Neural progenitor cell (in vitro differentiated cells): ENCODE measurements around the gene RRAS. TPM values are rescaled to one million over a fixed set of nuclear protein-coding genes. Genes with fewer than 3 reads are reported as not detected.

Experiments used
- DNase-seq: peaks from one replicate; pipeline ENCODE4 v3.0.0-alpha.2; 2016; ENCODE audit warnings: low spot score
- H2AFZ ChIP-seq: fragments of 200-600 bp; sonication (generic); replicated peaks from 2 replicates; pipeline ENCODE4 v1.6.1; 2016; ENCODE audit warnings: antibody characterized with exemption
- H3F3A ChIP-seq: fragments of 200-600 bp; sonication (generic); 2 replicates; pipeline ENCODE4 v1.6.1; 2016; ENCODE audit warnings: antibody characterized with exemption, low read depth
- H3K27ac ChIP-seq: fragments of 200-600 bp; sonication (generic); 2 replicates; pipeline ENCODE4 v1.5.1; 2016; ENCODE audit warnings: mild to moderate bottlenecking
- H3K27me3 ChIP-seq: fragments of 200-600 bp; sonication (generic); 2 replicates; pipeline ENCODE4 v1.6.1; 2016; ENCODE audit warnings: mild to moderate bottlenecking, moderate library complexity
- H3K36me3 ChIP-seq: fragments of 200-600 bp; sonication (generic); 2 replicates; pipeline ENCODE4 v1.5.1; 2016
- H3K4me1 ChIP-seq: fragments of 200-600 bp; sonication (generic); 2 replicates; pipeline ENCODE4 v1.6.1; 2016; ENCODE audit warnings: mixed run types
- H3K4me2 ChIP-seq: fragments of 200-600 bp; sonication (generic); 2 replicates; pipeline ENCODE4 v1.6.1; 2016
- H3K4me3 ChIP-seq: fragments of 200-600 bp; sonication (generic); 2 replicates; pipeline ENCODE4 v1.5.1; 2016
- H3K79me2 ChIP-seq: fragments of 200-600 bp; sonication (generic); 2 replicates; pipeline ENCODE4 v1.6.1; 2016; ENCODE audit warnings: low read depth
- H3K9ac ChIP-seq: fragments of 200-600 bp; sonication (generic); 2 replicates; pipeline ENCODE4 v1.6.1; 2016
- H3K9me3 ChIP-seq: fragments of 200-600 bp; sonication (generic); 2 replicates; pipeline ENCODE4 v1.5.1; 2016; ENCODE audit warnings: low read depth
- H4K20me1 ChIP-seq: fragments of 200-600 bp; sonication (generic); 2 replicates; pipeline ENCODE4 v1.6.1; 2016; ENCODE audit warnings: low read depth
- H3K27ac Mint-ChIP-seq: 3 replicates; pipeline ENCODE4 v1.8.0; 2021; ENCODE audit warnings: mixed read lengths
- H3K27me3 Mint-ChIP-seq: 2 replicates; pipeline ENCODE4 v1.8.0; 2022; ENCODE audit warnings: low read depth, mild to moderate bottlenecking, inconsistent platforms, moderate library complexity, mixed read lengths; ENCODE audit not compliant: insufficient read depth
- H3K36me3 Mint-ChIP-seq: 3 replicates; pipeline ENCODE4 v1.8.0; 2021; ENCODE audit warnings: mixed read lengths
- H3K4me1 Mint-ChIP-seq: 3 replicates; pipeline ENCODE4 v1.8.0; 2021; ENCODE audit warnings: mixed read lengths
- H3K4me3 Mint-ChIP-seq: 3 replicates; pipeline ENCODE4 v1.8.0; 2021; ENCODE audit warnings: mild to moderate bottlenecking, moderate library complexity, mixed read lengths
- H3K9me3 Mint-ChIP-seq: 3 replicates; pipeline ENCODE4 v1.8.0; 2020; ENCODE audit warnings: mixed read lengths
- CTCF ChIP-seq: fragments of 200-600 bp; sonication (generic); IDR thresholded peaks from 2 replicates; pipeline ENCODE4 v1.5.1; 2017; ENCODE audit warnings: antibody characterized with exemption, mild to moderate bottlenecking
- EZH2 ChIP-seq: fragments of 200-600 bp; sonication (generic); IDR thresholded peaks from 2 replicates; pipeline ENCODE4 v1.6.1; 2017; ENCODE audit warnings: antibody characterized with exemption, mild to moderate bottlenecking, moderate library complexity
- EZH2phosphoT487 ChIP-seq: fragments of 200-600 bp; sonication (generic); IDR thresholded peaks from 2 replicates; pipeline ENCODE4 v1.6.1; 2017; ENCODE audit warnings: antibody characterized with exemption
- total RNA-seq: library from RNA; depleted of rRNA; stranded (reverse); fragments of >200 nt; gene quantifications from 2 replicates; pipeline ENCODE4 v1.2.3, GENCODE V29; 2015; ENCODE audit warnings: low replicate concordance

Gene RRAS
- total RNA-seq, 1 donor from 2014 or later, result 9.6 TPM

GRCh38 chr19:49641688-49642491, 1.9 kb upstream of the RRAS start, which contains the start of gene SCAF1:
Gene SCAF1, plus strand, starts transcription at chr19:49642209. Its CDS starts 2,818 bp downstream, at chr19:49645027.
- TF ChIP-seq CTCF (no peak), EZH2phosphoT487 (no peak), EZH2 (no peak)
- H3K4me3 Mint-ChIP-seq, result peak within 1 kb of the TSS; percentile 99

GRCh38 chr19:49639401-49640112, 386 bp downstream of the RRAS start:
- TF ChIP-seq EZH2phosphoT487 (no peak), EZH2 (no peak), CTCF (no peak)
- H3K36me3 Mint-ChIP-seq, result peaks cover 8% of the 10 kb centered on the region
- H3K27ac Mint-ChIP-seq, result peak overlapping the region; percentile 81
- Histone ChIP-seq H2AFZ (no peak overlapping the region), H3K9ac (no peak overlapping the region), H3F3A (peaks cover 44% of the 10 kb centered on the region), H3K27ac (no peak overlapping the region), H3K4me1 (peaks cover 53% of the 10 kb centered on the region), H3K9me3 (no peaks in the 10 kb centered on the region), H3K36me3 (no peaks in the 10 kb centered on the region), H3K4me3 (peak overlapping the region; percentile 65), H3K27me3 (peaks cover 11% of the 10 kb centered on the region), H3K79me2 (peaks cover 25% of the 10 kb centered on the region), H4K20me1 (peaks cover 18% of the 10 kb centered on the region), H3K4me2 (peak overlapping the region; percentile 87)
- H3K9me3 Mint-ChIP-seq, result no peaks in the 10 kb centered on the region
- DNase-seq, result peak; percentile 31
- peaks cover 12% of the 10 kb centered on the region for H3K27me3 Mint-ChIP-seq
- peaks cover 71% of the 10 kb centered on the region for H3K4me1 Mint-ChIP-seq
- H3K4me3 Mint-ChIP-seq, result peak overlapping the region; percentile 99

More at GRCh38 chr19:49641688-49642491, 1.9 kb upstream of the RRAS start, which contains the start of gene SCAF1:
- Histone ChIP-seq H3K9ac (peak within 1 kb of the TSS; percentile 97), H2AFZ (peak within 1 kb of the TSS; percentile 77), H3F3A (peaks cover 41% of the 10 kb centered on the region), H3K27ac (peak within 1 kb of the TSS; percentile 96), H3K4me1 (peaks cover 37% of the 10 kb centered on the region), H3K27me3 (peaks cover 11% of the 10 kb centered on the region), H3K79me2 (peaks cover 41% of the 10 kb centered on the region), H3K36me3 (no peaks in the 10 kb centered on the region), H3K4me3 (peak within 1 kb of the TSS; percentile 90), H3K4me2 (peak within 1 kb of the TSS; percentile 95), H4K20me1 (peaks cover 33% of the 10 kb centered on the region), H3K9me3 (no peaks in the 10 kb centered on the region)
- H3K4me1 Mint-ChIP-seq, result peaks cover 56% of the 10 kb centered on the region
- H3K36me3 Mint-ChIP-seq, result peaks cover 17% of the 10 kb centered on the region
- H3K9me3 Mint-ChIP-seq, result no peaks in the 10 kb centered on the region
- H3K27ac Mint-ChIP-seq, result peak within 1 kb of the TSS; percentile 99
- peak; percentile 100 for DNase-seq
- H3K27me3 Mint-ChIP-seq, result peaks cover 11% of the 10 kb centered on the region

GRCh38 chr19:49637821-49638738, 1.9 kb downstream of the RRAS start:
- Mint-ChIP-seq H3K27ac (peak overlapping the region; percentile 87), H3K4me1 (peaks cover 57% of the 10 kb centered on the region), H3K9me3 (no peaks in the 10 kb centered on the region), H3K36me3 (peaks cover 3% of the 10 kb centered on the region), H3K4me3 (peak overlapping the region; percentile 82), H3K27me3 (peaks cover 12% of the 10 kb centered on the region)
- no peaks in the 10 kb centered on the region for H3K36me3 ChIP-seq
- peaks cover 3% of the 10 kb centered on the region for H4K20me1 ChIP-seq
- peak overlapping the region; percentile 87 for H3K4me2 ChIP-seq
- TF ChIP-seq EZH2phosphoT487, result no peak
- no peak for TF ChIP-seq CTCF
- TF ChIP-seq EZH2, result no peak
- H3K4me1 ChIP-seq, result peaks cover 42% of the 10 kb centered on the region
- peaks cover 42% of the 10 kb centered on the region for H3F3A ChIP-seq
- H3K9ac ChIP-seq, result no peak overlapping the region
- no peaks in the 10 kb centered on the region for H3K9me3 ChIP-seq
- no peak overlapping the region for H2AFZ ChIP-seq
- peak; percentile 69 for DNase-seq
- no peak overlapping the region for H3K27ac ChIP-seq
- H3K4me3 ChIP-seq, result peak overlapping the region; percentile 20
- H3K79me2 ChIP-seq, result peaks cover 10% of the 10 kb centered on the region
- peaks cover 11% of the 10 kb centered on the region for H3K27me3 ChIP-seq
